ENCODE data around the gene MBNL1.
"Not testable (repeated sequence)": the region's sequence is repeated elsewhere in the genome, so short reads cannot be mapped to it uniquely, and the experiment has no call there.

Gene MBNL1

DNA sequence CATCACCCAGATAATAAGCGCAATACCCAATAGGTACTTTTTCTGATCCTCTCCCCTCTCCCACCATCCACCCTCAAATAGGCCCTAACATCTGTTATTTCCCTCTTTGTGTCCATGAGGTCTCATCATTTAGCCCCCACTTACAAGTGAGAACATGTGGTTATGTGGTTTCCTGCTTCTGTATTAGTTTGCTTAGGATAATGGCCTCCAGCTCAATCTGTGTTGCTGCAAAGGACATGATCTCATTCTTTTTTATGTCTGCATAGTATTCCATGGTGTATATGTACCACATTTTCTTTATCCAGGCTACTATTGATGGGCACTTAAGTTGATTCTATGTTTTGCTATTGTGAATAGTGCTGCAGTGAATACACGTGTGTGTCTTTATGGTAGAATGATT lies 165.4 kb downstream of the MBNL1 start:
- DNase-seq (ENCODE audit: insufficient read length, low spot score) (no peak), FAIRE-seq (no peak)
- TF ChIP-seq, protein P1, sequence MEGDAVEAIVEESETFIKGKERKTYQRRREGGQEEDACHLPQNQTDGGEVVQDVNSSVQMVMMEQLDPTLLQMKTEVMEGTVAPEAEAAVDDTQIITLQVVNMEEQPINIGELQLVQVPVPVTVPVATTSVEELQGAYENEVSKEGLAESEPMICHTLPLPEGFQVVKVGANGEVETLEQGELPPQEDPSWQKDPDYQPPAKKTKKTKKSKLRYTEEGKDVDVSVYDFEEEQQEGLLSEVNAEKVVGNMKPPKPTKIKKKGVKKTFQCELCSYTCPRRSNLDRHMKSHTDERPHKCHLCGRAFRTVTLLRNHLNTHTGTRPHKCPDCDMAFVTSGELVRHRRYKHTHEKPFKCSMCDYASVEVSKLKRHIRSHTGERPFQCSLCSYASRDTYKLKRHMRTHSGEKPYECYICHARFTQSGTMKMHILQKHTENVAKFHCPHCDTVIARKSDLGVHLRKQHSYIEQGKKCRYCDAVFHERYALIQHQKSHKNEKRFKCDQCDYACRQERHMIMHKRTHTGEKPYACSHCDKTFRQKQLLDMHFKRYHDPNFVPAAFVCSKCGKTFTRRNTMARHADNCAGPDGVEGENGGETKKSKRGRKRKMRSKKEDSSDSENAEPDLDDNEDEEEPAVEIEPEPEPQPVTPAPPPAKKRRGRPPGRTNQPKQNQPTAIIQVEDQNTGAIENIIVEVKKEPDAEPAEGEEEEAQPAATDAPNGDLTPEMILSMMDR (IDR thresholded peaks at IDR 0.05; ENCODE audit: insufficient read depth, missing control alignments), result no peak

- not testable (repeated sequence) for DNase-seq (ENCODE audit: insufficient read length, low spot score); FAIRE-seq
Measured at GRCh38 chr3:152435210-152435609, 166.5 kb downstream of the MBNL1 start.

DNA sequence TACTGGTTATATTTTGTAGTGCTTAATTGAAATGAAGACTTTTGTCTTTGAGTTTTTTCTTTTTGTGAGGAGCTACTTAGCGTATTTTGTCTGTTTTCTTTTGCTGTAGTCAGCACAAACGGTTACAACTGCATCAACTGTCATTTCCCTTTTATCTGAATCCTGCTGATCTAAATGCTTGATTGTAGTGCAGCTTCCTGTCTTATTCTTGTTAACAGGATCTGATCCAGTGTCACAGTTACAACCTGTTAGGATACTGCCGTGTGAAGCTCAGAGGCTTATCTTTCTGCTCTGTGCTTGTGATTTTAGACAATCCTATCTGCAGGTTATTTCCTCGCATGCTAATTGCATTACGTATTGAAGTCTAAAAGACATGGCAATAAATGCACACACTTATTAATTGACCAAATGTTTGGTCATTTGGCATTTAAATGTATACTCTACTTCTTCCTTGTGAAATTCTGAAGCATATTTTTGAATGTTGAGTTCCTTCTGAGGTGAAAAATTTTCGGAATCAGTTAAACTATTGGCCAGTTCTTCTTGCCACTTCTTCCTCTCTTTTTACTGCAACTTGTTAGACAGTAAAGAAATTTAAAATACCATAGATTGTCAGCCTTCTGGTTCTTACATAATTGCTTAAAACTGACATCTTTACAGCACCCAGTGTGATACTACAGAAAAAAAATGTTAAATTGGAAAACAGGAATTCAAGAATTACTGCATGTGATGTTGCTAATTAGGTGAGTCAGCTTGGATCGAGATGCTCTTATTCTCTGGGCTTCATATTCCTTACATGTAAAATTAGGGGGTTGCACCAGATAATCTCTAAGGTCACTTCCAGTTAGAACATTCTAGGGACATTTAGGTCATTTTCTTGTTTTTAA lies 168.2 kb downstream of the MBNL1 start:
- TF ChIP-seq, protein P1 (IDR thresholded peaks at IDR 0.05; ENCODE audit: insufficient read depth, missing control alignments), result no peak
- no peak for DNase-seq (ENCODE audit: insufficient read length, low spot score)
- no peak for FAIRE-seq

GRCh38 chr3:152438181-152438580 lies 169.5 kb downstream of the MBNL1 start:
- TF ChIP-seq, protein P1 (IDR thresholded peaks at IDR 0.05; ENCODE audit: insufficient read depth, missing control alignments), result no peak
- no peak for FAIRE-seq
- no peak for DNase-seq (ENCODE audit: insufficient read length, low spot score)

GRCh38 chr3:152438706-152439105 lies 170.0 kb downstream of the MBNL1 start:
- DNase-seq (ENCODE audit: insufficient read length, low spot score), result no peak
- no peak for FAIRE-seq
- TF ChIP-seq, protein P1 (IDR thresholded peaks at IDR 0.05; ENCODE audit: insufficient read depth, missing control alignments), result no peak

- FAIRE-seq; DNase-seq (ENCODE audit: insufficient read length, low spot score): not testable (repeated sequence)
Measured at GRCh38 chr3:152440243-152440642, 171.5 kb downstream of the MBNL1 start.

GRCh38 chr3:152443212-152444023 lies 174.7 kb downstream of the MBNL1 start:
- DNase-seq (ENCODE audit: insufficient read length, low spot score), result no peak
- TF ChIP-seq, protein P1 (IDR thresholded peaks at IDR 0.05; ENCODE audit: insufficient read depth, missing control alignments), result no peak
- FAIRE-seq, result no peak
